Gastroesophageal sphincter (tissue), 4 donors: ENCODE measurements around the gene WNT5B. TPM values are rescaled to one million over a fixed set of nuclear protein-coding genes. Genes with fewer than 3 reads are reported as not detected.

Experiments
- ATAC-seq: fragments of 150-250 bp; one replicate; pipeline ENCODE4 v1.9.1; 2016; ENCODE audit warnings: mild to moderate bottlenecking, moderate library complexity
- H3K27ac ChIP-seq, 4 donors: fragments of 200-600 bp; sonication (generic) in 3 of 4; 1 replicate in 3 of 4; 2 replicates in 1 of 4; pipeline ENCODE4 v1.5.1; 2016 to 2019
- H3K27me3 ChIP-seq: fragments of 200-600 bp; sonication (generic); one replicate; pipeline ENCODE4 v1.5.1; 2019
- H3K36me3 ChIP-seq, 2 donors: fragments of 200-600 bp; sonication (generic); one replicate each; pipeline ENCODE4 v1.5.1; 2019; ENCODE audit warnings: control low read depth in 1 of 2
- H3K4me1 ChIP-seq, 3 donors: fragments of 200-600 bp; sonication (generic); 1 replicate in 2 of 3; 2 replicates in 1 of 3; pipeline ENCODE4 v1.5.1; 2016 to 2019; ENCODE audit warnings: control low read depth in 2 of 3
- H3K4me3 ChIP-seq, 2 donors: fragments of 200-600 bp; sonication (generic); one replicate each; pipeline ENCODE4 v1.5.1; 2019; ENCODE audit warnings: mild to moderate bottlenecking in 1 of 2, moderate library complexity in 1 of 2
- H3K9me3 ChIP-seq, 3 donors: fragments of 200-600 bp; sonication (generic); one replicate each; pipeline ENCODE4 v1.5.1; 2017 to 2019; ENCODE audit warnings: control low read depth in 2 of 3
- EP300 ChIP-seq: sonication (generic); formaldehyde crosslinking; IDR thresholded peaks from one replicate; pipeline ENCODE4 v1.6.1; 2017; ENCODE audit warnings: antibody characterized with exemption, mild to moderate bottlenecking
- POLR2A ChIP-seq, 2 donors: fragments of 450-650 bp; IDR thresholded peaks; one replicate each; pipeline ENCODE4 v1.6.1; 2017; ENCODE audit warnings: antibody characterized with exemption in 2 of 2, mild to moderate bottlenecking in 2 of 2, moderate library complexity in 1 of 2
- POLR2AphosphoS5 ChIP-seq: sonication (generic); formaldehyde crosslinking; IDR thresholded peaks from one replicate; pipeline ENCODE4 v1.6.1; 2017; ENCODE audit warnings: antibody characterized with exemption
- WGBS, 2 donors: methylation state at CpG; one replicate each; pipeline ENCODE4 v1.1.5; 2018; ENCODE audit warnings: low coverage in 1 of 2; 5-methylcytosine and 5-hydroxymethylcytosine counted together
- total RNA-seq, 4 donors: library from RNA; depleted of rRNA; stranded (reverse); fragments of >200 nt; gene quantifications; one replicate each; pipeline ENCODE4 v1.1.0, GENCODE V29; 2016
- TF ChIP-seq, protein P1 (sequence below), 4 experiments: fragments of 200-600 bp in 2 of 4; fragments of 450-650 bp in 2 of 4; sonication (generic) in 1 of 4; IDR thresholded peaks; one replicate each; pipeline ENCODE4 v1.5.1; 2017 to 2019; ENCODE audit warnings: antibody characterized with exemption in 4 of 4, mild to moderate bottlenecking in 2 of 4, moderate library complexity in 2 of 4

Gene WNT5B
- total RNA-seq, 4 donors from 2014 or later = 9.4 to 76.5 (median 26.3) TPM

DNA sequence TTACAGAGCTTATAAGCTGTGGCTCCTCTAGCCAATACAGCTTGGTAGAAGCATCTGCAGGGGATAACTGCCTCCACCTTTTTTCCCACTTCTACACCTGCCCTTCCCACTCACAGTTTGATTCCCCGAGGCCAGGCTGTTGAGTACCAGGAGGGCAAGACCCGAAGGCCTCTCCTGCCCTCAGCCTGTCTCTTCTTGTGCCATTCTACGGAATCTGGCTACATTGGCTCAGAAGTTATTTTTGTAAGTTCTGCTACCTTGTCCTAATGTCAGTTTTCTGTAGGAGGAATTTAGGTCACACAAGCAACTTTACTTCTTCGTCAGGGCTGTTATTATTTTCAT, 46.4 kb upstream of the WNT5B start:
- no peak for ATAC-seq
- no peak for TF ChIP-seq POLR2AphosphoS5
- Histone ChIP-seq H3K27me3 (no peaks in the 10 kb centered on the region), H3K4me1 (peaks cover under 1 to 42% (median 5%) of the 10 kb centered on the region in 3 donors), H3K36me3 (no peaks in the 10 kb centered on the region), H3K9me3 (no peaks in the 10 kb centered on the region), H3K4me3 (no peak overlapping the region), H3K27ac (no peak overlapping the region)
- WGBS, 2 donors = 93% methylated on average over 3 of the region's 4 CpGs; no CpG with 5 or more reads in 1 of the 2 donors

DNA sequence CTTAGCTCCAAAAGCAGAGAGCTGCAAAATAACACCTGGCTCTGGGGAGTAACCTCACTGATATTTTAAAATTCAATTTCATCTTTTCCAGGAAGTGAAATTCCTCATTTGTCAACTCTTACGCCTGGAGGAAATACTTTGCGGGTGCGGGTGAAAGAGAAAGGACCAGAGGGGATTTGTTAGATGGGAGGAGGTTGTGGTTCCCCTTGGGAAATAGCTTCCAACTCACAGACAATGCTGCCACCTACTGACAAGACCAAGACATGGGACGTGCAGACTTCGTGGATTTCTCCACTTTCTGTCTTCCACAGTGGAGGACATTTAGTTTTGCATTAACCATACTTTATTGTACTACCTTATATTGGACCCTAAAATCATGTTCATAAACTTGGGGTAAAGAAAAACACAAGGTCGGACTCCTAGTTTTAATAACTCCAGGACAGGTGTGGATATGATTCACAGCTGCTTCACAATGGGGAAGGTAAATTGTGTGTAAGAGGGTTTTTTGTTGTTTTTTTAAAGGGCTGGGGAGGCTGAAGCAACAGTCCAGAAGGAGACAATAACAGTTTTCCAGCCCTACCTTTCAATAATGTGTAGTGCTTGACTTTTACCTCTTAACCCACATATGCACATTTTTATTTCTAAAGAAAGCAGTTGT, 45.5 kb upstream of the WNT5B start:
- ATAC-seq = peak; percentile 70
- no peak overlapping the region for H3K27ac ChIP-seq
- no peaks in the 10 kb centered on the region for H3K27me3 ChIP-seq
- H3K36me3 ChIP-seq = no peaks in the 10 kb centered on the region
- TF ChIP-seq, protein P1, sequence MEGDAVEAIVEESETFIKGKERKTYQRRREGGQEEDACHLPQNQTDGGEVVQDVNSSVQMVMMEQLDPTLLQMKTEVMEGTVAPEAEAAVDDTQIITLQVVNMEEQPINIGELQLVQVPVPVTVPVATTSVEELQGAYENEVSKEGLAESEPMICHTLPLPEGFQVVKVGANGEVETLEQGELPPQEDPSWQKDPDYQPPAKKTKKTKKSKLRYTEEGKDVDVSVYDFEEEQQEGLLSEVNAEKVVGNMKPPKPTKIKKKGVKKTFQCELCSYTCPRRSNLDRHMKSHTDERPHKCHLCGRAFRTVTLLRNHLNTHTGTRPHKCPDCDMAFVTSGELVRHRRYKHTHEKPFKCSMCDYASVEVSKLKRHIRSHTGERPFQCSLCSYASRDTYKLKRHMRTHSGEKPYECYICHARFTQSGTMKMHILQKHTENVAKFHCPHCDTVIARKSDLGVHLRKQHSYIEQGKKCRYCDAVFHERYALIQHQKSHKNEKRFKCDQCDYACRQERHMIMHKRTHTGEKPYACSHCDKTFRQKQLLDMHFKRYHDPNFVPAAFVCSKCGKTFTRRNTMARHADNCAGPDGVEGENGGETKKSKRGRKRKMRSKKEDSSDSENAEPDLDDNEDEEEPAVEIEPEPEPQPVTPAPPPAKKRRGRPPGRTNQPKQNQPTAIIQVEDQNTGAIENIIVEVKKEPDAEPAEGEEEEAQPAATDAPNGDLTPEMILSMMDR (IDR thresholded peaks at IDR 0.05) = peak; percentile 82 to 93 (median 87)
- TF ChIP-seq POLR2AphosphoS5 = no peak
- H3K4me3 ChIP-seq = peak overlapping the region in 1 of 2 donors; percentile 18
- 0 to 4% methylated on average over 6 of the region's 6 CpGs for WGBS, 2 donors
- no peaks in the 10 kb centered on the region for H3K9me3 ChIP-seq
- H3K4me1 ChIP-seq = peaks cover 5 to 51% (median 9%) of the 10 kb centered on the region in 3 donors

DNA sequence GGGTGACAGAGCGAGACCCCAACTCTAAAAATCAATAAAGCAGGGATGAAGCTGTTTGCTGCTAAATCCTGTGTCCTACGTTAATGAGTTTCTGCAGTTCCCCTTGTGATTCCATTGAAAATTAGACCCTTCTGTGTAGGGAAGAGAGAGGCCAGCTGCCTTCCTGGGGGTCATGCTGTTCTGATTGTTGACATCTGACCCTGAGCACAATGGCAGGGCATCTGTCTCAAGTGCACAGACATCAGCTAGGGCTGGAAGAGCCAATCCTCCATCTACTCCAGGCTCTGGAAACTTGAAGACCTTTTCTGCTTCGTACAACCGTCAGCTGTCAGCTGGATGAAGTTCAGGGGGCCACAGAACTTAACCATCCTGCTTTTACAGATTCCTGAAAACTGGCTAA, 44.7 kb upstream of the WNT5B start:
- Histone ChIP-seq H3K27ac (no peak overlapping the region), H3K27me3 (no peaks in the 10 kb centered on the region), H3K4me1 (peaks cover 8 to 59% (median 9%) of the 10 kb centered on the region in 3 donors), H3K36me3 (no peaks in the 10 kb centered on the region), H3K4me3 (no peak overlapping the region), H3K9me3 (no peaks in the 10 kb centered on the region)
- ATAC-seq = no peak
- TF ChIP-seq, protein P1 (IDR thresholded peaks at IDR 0.05) = no peak
- TF ChIP-seq POLR2A (IDR thresholded peaks at IDR 0.05) (no peak), POLR2AphosphoS5 (no peak), EP300 (no peak)
- WGBS, 2 donors = 81 to 88% methylated on average over 4 of the region's 4 CpGs

DNA sequence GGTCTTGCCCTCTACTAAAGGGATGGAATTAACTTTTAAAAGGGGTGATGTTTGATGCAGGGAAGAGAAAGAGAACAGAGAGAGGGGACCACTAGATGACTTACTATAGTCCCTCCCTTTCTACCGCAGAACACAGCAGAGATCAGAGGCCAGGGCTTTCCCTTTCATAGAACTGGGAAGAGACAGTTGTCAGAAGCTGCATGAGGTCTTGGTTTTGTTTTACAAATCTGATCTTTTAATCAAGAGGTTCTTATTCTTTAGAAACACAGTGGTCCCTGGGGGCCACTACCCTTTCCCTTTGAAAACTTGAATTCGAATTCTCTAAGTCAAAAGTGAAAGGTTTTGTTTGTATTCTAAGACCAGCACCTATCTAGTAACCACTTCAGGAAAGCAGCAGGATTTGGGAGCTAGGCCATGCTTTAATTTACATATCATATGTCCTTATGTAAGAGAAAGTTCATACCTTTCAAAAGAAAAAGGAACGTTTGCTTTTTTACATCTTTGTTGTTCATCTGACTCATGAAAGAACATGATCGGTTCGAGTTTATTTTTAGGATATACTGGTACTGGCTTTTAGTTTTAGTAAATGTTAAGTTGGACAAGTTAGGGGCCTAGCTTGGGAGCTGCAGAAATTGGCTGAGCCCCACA, 41.0 kb upstream of the WNT5B start:
- Histone ChIP-seq H3K9me3 (no peaks in the 10 kb centered on the region), H3K27me3 (no peaks in the 10 kb centered on the region), H3K27ac (peak overlapping the region; percentile 40 to 69 (median 67)), H3K4me3 (no peak overlapping the region), H3K4me1 (peaks cover 12 to 86% (median 29%) of the 10 kb centered on the region in 3 donors), H3K36me3 (no peaks in the 10 kb centered on the region)
- WGBS, 2 donors = 16 to 27% methylated on average over 5 of the region's 5 CpGs
- TF ChIP-seq POLR2AphosphoS5 (no peak), EP300 (no peak), POLR2A (IDR thresholded peaks at IDR 0.05) (no peak)
- TF ChIP-seq, protein P1 (IDR thresholded peaks at IDR 0.05) = no peak
- ATAC-seq = no peak

DNA sequence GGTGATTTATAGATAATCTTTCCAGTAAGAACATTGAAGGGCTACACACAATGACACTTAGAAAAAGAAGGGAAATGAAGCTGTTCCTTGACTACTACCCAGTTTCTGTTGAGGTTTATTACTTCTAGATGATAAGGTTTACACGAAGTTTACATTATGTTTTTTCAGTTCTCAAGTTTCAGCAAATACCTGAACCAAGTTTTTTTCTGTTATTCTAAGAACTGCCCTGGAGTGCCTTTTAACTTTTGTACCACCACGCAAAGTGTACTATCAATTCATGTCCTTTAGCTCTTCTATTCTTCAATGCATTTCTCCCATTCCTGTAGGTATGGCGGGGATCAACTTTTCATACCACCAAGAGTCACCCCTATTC, 40.5 kb upstream of the WNT5B start:
- Histone ChIP-seq H3K36me3 (no peaks in the 10 kb centered on the region), H3K27me3 (no peaks in the 10 kb centered on the region), H3K4me3 (no peak overlapping the region), H3K4me1 (peaks cover 12 to 86% (median 34%) of the 10 kb centered on the region in 3 donors), H3K9me3 (no peaks in the 10 kb centered on the region), H3K27ac (peak overlapping the region in 3 of 4 donors; percentile 40 to 69 (median 65))
- WGBS, 2 donors = 53 to 70% methylated on average over 2 to 3 of the region's 3 CpGs
- TF ChIP-seq POLR2AphosphoS5 (no peak), POLR2A (IDR thresholded peaks at IDR 0.05) (no peak), EP300 (no peak)
- TF ChIP-seq, protein P1 (IDR thresholded peaks at IDR 0.05) = no peak
- no peak for ATAC-seq
